HG03280 (cell line): ENCODE results near the gene CTNNA2.

Experiments used
- ATAC-seq: cut with Tn5 transposase; IDR thresholded peaks from one replicate; pipeline ENCODE4 v1.9.1; 2021; ENCODE audit warnings: mild to moderate bottlenecking, moderate library complexity; ENCODE audit not compliant: unreplicated experiment

Gene CTNNA2

DNA sequence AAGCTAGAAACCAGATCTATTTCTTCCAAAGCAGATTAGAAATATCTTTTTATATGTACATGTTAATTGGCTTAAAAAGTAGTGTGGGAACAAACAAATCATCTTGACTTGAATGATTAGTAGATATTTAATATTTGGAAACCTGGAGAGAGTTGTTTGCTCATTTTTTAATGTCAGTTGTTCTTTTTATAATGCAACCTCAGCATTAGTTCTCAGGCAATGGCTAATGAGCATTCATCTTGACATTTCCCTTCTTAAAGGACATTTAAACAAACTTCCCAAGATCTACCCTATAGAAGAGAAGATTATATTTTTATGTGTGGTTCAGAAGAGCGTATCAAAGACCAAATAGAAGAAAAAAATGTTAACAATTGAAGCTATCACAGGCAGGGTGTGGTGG is 334.0 kb downstream of the CTNNA2 start:
- no peak for ATAC-seq

DNA sequence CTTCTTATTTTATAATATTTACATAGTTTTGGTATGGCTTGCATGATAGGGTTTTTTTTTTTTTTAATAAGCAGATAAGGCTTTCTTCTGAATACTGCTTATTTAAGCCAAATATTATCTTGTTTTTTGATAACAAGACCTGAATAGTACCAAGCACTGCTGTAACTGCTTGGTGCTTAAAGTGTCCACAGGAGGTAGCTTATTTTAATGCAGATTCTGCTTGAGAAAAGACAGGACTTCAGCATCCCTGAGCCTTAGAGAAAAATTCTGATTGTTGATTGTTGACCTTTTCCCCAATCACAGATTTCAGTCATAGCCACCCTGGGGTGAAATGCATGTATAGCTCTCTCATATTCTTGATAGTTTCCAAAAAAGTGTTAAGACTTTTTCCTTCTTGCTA is 336.4 kb downstream of the CTNNA2 start:
- no peak for ATAC-seq

DNA sequence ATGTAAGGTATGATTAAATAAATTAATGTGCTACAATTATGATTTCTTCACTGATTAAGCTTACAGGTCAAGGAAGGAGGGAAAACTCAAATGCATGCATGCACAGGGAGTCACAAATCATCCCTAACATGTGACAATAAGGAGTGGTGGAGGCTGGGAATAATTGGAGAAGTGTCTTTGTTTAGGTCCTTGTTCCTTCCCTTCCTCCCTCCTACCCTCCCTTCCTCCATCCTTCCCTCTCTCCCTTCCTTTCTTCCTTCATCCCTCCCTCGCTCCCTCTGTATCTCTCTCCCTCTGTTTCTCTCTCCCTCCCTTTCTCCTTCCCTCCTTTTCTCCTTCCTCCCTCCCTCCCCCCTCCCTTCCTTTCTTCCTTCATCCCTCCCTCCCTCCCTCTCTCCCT is 337.1 kb downstream of the CTNNA2 start:
- no peak for ATAC-seq

DNA sequence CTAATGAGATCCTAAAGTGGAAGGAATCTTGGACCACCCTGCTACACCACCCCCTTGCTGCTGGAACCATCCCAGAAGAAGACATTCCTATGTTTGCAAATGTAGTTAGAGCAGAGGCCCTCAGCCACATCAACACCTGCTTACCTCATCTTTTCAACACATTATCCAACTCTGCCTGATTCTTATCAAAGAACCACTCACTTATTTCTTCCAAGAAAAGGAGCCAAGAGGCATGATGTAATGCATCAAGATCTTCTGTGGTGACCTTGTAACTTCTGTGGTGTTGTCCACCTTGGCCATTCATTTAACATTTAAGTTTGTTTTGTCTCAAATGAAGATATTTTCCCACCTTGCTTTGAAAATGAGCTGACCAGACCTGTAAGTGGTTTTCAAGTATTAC is 338.1 kb downstream of the CTNNA2 start:
- ATAC-seq: no peak

DNA sequence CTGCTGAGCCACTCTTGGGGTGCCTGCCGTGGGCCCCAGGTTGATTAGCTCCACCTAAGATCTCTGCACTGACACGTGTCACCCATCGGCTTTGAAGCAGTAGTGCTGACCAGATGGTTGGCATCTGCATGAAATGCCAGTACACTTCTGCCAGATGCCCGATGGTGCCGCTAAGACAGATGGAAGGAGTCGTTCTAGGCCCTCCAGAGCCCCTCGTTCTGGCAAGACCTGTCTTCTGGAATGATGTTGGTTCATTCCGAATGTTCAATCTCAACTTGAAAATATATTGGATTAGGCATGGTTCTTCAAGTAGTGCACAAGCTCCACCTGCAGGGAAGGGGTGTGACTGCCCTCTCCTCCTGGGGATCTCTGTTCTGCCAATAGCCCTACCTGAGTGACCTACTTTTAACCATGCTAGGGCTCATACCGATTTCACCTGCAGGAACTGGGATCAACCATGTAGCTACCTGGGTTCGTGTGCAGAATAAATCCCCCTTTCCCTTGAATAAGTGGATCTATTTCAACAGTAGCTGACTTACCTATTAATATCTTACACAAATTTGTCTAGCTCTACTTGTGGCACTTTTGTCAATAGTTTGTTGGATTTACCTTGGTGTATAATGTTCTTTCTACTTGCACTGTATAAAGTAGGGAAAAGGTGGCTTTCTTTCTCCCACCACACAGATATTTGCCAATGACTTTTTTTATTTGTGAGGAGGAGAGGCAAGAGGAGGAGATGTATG is 342.6 kb downstream of the CTNNA2 start:
- ATAC-seq: no peak

DNA sequence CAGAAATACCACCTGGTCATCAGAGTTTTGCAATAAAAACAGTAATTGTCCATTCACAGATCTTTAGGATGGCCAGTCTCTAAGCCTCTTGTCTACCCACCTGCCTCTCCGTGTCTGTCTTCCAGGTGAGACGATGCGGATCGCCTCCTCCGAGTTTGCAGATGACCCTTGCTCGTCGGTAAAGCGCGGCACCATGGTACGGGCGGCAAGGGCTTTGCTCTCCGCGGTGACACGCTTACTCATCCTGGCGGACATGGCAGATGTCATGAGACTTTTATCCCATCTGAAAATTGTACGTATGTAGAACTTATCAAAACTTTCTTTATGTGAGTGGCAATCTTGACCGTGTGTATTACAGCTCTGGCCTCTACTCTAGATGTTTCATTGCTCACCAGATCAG is 345.0 kb downstream of the CTNNA2 start:
- no peak for ATAC-seq

DNA sequence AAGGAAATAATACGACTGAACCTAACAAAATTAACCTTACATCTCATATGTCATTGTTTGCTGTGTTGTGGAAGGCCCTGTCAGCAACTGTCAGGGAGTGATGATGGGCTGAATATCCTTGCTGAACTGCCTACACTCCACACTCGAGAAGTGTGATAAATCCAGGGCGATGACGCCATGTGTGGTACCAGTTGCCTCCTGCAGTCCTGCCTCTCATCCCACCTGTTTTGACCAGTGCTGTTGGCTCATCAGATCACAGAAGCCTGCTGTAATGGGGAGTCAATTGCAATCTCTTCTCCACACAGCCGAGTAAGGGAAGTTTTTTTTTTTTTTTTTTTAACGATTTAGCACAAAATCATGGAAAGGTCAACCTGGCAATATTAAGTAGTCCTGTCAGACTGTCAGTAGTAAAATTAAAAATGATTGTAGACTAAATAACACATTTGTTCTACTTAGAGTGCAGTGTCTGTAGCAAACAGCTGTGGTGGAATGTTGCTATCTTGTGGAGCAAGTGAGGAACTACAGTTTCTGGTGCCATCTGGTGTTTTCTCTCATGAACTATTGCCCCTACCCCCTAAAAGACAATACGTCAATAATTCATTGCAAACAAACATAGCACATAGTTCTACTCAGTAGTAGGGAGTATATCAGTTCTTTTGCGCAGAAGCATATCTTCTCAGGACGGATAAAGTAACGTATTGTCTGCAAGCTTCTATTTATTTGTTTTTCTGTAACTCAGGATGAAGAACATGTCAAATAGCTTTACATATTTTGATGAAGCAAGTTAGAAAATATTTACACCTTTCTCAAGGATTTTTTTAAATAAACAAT is 347.6 kb downstream of the CTNNA2 start:
- no peak for ATAC-seq

DNA sequence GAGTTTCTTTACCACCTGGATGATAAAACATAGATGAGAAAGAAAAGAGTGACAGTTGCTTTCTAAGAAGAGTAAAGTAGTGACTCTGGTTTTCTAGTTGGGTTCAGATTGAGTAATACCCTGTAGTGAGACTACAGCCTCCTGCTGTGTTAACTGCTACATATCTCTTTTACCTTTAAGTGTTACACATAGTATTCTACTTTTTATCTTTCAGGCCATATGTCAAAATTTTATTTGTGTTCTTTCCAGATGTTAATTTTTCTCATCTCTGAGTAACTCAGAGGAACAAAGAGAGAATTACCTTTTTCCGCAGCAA is 348.2 kb downstream of the CTNNA2 start:
- ATAC-seq: no peak

DNA sequence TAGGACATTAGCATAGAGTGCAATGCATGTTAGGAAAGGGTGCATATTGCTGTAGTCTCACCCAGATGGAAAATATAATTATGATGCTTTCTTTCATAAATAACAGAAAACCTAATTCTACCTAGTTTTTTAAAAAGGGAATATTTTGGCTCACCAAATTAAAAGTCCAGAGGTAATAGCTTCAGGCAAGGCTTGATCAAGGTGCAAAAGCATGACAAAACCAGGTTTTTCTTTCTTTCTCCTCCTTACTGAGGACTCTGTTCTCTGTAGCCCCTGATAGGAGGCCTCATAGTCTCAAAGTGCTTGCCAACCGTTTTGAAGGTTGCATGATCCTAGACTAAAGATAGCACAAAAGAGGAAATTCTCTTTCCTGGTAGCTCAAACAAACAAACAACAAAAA is 349.9 kb downstream of the CTNNA2 start:
- no peak for ATAC-seq

DNA sequence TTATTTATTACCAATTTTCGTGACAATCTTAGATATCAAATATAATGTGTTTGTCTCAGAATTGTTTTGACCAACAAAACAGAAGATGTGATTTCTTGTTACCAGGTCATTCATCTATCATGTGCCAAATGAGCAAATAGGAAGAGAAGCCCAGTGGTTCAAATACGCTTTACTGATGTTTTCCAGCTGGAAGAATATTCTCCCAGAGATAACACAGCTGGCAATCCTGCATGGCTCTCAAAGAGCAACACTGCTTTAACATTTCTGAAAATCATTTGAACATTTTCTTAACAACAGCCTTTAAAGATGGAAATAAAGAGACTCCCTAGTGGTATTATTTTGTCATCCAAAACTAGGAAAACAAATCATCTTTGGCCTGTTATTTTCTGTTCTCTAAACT is 359.8 kb downstream of the CTNNA2 start:
- ATAC-seq: no peak

DNA sequence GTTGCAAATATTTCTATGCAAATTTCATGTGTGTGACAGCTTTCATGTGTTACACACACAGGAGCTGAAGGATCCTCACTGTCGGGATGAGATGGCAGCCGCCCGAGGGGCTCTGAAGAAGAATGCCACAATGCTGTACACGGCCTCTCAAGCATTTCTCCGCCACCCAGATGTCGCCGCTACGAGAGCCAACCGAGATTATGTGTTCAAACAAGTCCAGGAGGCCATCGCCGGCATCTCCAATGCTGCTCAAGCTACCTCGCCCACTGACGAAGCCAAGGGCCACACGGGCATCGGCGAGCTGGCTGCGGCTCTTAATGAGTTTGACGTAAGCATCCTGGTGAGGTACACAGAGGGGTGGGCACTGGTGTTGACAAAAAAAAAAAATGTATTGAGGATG is 361.2 kb downstream of the CTNNA2 start:
- ATAC-seq: no peak

DNA sequence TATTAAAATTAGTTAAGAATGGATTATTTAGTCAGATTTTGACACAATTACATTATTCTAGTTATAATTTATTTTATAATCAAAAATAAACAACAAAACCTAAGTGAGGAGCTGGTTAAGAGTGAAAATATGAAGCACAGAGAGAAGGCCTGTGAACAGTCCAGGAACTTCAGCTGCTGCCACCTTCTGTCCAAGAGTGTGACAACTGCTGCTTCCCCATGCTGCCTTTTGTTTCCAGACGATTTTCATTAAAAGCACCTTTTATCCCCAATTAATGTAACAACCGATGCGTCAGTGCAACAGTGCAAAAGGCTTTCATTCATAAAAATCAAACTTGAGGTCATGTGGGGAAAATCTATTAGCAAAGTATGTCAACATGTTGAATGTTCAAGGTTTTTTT is 363.6 kb downstream of the CTNNA2 start:
- ATAC-seq: no peak

DNA sequence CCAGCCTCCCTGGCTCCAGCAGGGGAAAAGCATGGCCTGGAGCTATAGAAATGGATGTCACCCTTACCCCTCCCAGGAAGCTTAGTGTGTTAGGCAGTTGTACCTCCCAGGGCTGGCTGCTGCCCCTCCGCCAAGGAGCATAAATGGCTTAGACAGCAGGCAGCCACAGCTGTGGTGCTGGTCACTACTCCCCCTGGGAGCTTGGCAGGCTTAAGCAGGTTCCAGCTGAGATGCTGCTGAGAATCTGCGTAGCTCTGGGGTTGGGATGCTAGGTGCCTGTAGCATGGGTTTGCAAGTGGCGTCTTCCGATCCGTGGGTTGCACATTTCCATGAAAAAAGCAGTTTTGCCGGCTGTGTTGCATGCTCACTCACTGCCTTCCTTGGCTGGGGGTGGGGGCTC is 369.7 kb downstream of the CTNNA2 start:
- no peak for ATAC-seq

DNA sequence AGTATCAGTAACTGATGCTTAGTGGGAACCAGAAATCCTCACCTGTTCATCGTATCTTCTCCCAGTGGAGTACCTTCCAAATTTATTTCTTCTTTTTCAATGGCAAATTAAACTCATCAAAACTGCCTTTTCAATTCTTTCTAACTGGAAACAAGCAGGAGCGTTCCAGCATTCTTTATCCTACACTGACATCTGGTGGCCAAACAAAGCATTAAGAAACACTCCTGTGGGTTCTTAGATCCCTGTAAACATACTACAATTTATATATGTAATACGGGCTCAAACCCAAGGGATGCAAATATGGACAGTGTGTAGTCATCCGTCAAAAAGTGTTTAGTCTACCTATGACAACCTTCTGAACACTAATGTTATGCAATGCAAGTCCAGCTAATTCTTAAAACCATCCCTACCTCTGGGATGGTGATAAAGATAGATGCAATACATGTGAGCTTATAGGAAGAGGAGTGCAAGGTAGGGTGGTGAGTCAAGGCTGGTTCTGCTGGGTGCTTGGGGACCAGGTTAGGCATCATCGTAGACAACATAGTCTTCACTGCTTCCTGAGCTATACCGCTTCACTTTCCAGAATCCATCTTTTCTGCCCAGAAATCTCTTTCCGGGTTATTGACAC is 375.0 kb downstream of the CTNNA2 start:
- peak; percentile 54 for ATAC-seq

DNA sequence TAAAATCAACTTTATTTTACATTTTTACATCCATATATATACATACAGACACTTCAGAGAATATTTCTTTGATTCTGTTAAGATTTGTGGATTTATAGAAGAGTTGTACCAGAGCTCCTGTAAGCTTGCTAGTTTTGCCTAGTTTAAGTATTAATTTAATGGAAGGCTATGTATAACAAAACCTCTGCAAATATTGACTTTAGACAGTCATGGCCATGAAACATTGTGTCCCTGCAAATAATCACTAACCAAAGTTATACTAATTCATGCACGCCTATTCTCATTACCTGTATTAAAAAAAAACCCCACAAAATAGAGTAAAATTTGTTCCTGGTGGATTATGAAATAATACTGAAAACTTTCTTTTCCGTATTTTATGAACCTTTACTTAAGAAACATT is 379.3 kb downstream of the CTNNA2 start:
- ATAC-seq: no peak

DNA sequence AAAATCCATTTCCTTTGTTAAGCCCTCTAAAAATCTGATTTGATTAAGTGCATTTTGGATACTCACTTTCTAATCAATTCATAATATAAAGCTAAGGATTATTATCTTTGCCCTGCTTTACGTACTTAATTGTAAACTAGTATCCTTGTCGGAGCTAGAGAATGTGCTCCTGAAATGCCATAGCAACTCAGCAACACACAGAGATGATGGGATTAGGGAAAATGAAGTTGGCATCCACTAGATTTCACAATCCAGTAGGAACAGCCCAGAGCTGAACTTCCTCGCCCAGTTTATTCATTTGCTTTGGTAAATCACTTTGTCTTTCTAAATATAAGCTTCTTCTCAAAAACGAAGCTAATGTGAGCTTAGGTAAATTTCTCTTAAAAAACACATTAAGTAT is 386.3 kb downstream of the CTNNA2 start:
- no peak for ATAC-seq

DNA sequence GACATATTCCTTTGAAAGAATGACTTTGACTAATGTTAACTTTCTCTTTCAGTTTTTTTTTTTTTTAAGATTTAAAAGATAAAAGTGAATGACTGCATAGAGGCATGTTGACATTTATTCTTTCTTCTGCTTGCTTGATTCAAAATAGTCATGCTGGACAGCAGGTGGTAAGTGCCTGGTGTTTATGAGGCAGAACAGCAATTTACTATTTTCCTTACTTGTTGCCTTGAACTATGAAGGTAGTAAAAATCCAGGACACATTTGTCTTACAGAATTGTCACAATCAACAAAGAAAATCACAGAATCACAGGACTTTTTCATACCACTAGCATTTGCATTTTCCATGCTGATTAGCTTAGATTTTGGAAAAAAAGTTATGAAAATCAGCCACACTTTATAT is 388.3 kb downstream of the CTNNA2 start:
- no peak for ATAC-seq

DNA sequence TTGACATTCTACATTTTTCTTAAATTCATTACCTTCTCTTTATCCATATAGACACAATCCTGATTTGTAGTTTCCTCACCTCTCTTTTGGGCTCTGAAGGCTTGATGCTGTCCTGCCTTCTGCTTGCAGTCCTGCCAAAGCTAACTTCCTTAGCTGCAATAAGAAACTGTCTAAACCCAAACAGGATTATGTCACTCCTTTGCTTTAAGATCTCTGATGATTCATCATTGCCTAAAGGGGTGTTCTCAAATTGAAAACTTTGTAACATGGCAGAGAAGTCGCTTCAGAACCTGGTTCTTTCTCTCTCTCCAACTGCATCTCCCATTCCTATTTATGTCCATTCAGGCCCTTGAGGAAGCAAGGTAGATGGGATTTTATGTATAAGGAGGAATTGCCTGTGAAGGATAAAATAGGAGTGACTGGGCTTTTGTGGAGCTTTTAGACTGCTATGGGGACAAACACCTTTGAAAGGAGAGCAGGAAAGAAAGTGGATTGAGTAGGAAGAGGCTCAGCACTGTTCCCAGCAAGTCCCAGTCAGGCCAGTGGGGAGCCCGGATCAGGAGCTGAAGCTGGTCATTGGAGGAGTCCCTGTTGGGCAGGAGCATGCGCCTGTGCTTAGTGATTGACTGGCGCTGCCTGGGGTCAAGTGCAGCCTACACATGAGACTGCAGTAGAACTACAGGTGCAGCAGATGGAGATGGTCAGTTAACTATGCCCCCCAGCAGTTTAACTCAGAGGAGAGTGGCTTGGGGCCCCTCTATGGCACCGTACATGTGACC is 390.6 kb downstream of the CTNNA2 start:
- no peak for ATAC-seq

DNA sequence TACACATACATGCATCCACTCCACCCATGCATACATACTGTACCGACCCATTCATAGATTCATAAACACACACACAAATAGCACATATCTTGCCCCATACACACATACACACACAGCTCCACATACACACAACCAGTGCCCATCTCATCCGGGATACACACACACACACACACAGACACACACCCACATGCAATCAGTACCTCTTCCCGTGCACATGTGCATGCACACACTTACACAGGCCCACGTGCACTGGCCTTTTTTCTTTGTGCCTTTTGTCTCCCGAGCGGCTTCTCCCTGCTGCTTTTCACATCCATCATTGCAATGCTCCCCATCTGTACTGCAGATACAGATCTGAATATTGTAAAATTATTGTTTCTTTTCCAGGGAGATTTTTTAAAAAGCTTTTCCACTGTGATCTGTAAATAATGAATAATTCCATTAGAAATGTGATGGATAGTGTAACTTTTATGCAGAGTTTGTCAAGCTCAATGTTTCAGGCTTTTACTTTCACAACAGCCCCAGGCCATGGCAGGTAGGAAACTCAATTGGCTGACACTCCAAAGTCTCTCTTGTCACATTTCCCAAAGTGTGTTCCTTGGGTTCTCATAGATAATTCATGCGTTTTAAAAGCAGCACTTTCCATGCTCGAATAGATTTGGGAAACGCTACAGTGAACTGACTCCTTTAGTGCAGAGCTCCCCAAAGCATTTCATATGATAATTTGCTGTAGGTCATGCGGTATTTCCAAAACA is 393.5 kb downstream of the CTNNA2 start:
- ATAC-seq: no peak

DNA sequence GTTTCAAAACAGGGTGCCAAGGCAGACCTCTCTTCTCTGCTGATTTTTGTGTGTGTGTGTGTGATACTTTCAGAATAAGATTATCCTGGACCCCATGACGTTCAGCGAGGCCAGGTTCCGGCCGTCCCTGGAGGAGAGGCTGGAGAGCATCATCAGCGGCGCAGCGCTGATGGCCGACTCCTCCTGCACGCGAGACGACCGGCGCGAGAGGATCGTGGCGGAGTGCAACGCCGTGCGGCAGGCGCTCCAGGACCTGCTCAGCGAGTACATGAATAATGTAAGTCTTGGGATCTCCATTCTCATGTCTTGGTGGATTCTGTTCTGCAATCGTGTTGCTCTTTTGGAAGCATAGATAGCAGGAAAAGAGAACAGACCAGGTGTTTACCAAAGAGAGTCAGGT is 396.7 kb downstream of the CTNNA2 start:
- ATAC-seq: no peak

DNA sequence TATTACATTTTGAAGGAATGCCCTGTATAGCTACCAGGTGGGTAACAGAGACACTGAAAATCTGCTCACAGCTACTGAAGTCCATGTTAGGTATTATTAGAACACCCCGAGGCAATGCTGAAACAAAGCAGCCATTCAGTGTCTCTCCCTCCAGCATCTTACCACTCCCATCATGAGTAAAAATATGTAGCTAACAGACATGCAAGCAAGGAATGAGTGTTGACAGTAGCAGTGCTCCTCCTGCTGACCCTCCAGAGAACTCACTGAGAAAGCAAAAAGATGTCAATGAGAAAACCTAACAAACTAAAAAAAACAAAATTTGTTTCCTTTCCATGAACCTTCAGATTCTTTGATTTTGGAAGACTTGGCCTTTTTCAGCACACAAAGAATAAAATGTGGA is 397.8 kb downstream of the CTNNA2 start:
- ATAC-seq: no peak
